ENCODE measurements around the gene HAPSTR1. TPM values are rescaled to one million over a fixed set of nuclear protein-coding genes. Genes with fewer than 3 reads are reported as not detected.

HAPSTR1 gene
- total RNA-seq, 2 donors from 2014 or later = 81.5 to 82.3 TPM

- Mint-ChIP-seq H3K27ac (no peak overlapping the region), H3K4me1 (ENCODE audit: low read depth) (peaks cover 74% of the 10 kb centered on the region), H3K4me3 (no peak overlapping the region), H3K27me3 (ENCODE audit: low read depth) (no peaks in the 10 kb centered on the region), H3K9me3 (no peaks in the 10 kb centered on the region), H3K36me3 (ENCODE audit: insufficient read depth in 2 of 2) (peaks cover 3 to 10% of the 10 kb centered on the region in 2 donors)
- DNase-seq (no peak), ATAC-seq (replicated peaks in 1 of 2) (no peak)
Measured at GRCh38 chr16:9123401-9123800, 32.0 kb downstream of the HAPSTR1 start.

- Mint-ChIP-seq H3K9me3 (no peaks in the 10 kb centered on the region), H3K4me3 (no peak overlapping the region), H3K27ac (peak overlapping the region; percentile 68), H3K36me3 (ENCODE audit: insufficient read depth in 2 of 2) (peaks cover 3 to 10% of the 10 kb centered on the region in 2 donors), H3K4me1 (ENCODE audit: low read depth) (peaks cover 77% of the 10 kb centered on the region), H3K27me3 (ENCODE audit: low read depth) (no peaks in the 10 kb centered on the region)
- DNase-seq (peak; percentile 25 to 40), ATAC-seq (replicated peaks in 1 of 2) (peak in 1 of 2 donors; percentile 16)
Measured at GRCh38 chr16:9123871-9124270, 32.4 kb downstream of the HAPSTR1 start.

GRCh38 chr16:9124444-9124843 lies 33.0 kb downstream of the HAPSTR1 start:
- H3K4me1 Mint-ChIP-seq (ENCODE audit: low read depth) = peaks cover 75% of the 10 kb centered on the region
- DNase-seq (no peak), ATAC-seq (replicated peaks in 1 of 2) (no peak)
- no peaks in the 10 kb centered on the region for H3K9me3 Mint-ChIP-seq
- H3K4me3 Mint-ChIP-seq = no peak overlapping the region
- peak overlapping the region; percentile 59 for H3K27ac Mint-ChIP-seq
- no peaks in the 10 kb centered on the region for H3K27me3 Mint-ChIP-seq (ENCODE audit: low read depth)
- peaks cover 3 to 10% of the 10 kb centered on the region in 2 donors for H3K36me3 Mint-ChIP-seq (ENCODE audit: insufficient read depth in 2 of 2)

- Mint-ChIP-seq H3K4me3 (peak overlapping the region in 1 of 2 donors; percentile 27), H3K27ac (peak overlapping the region; percentile 59), H3K36me3 (ENCODE audit: insufficient read depth in 2 of 2) (peaks cover 2 to 8% of the 10 kb centered on the region in 2 donors), H3K27me3 (ENCODE audit: low read depth) (no peaks in the 10 kb centered on the region), H3K4me1 (ENCODE audit: low read depth) (peaks cover 69% of the 10 kb centered on the region), H3K9me3 (no peaks in the 10 kb centered on the region)
- DNase-seq (no peak), ATAC-seq (replicated peaks in 1 of 2) (no peak)
Measured at GRCh38 chr16:9124908-9125584, 33.6 kb downstream of the HAPSTR1 start.

GRCh38 chr16:9125658-9126505 lies 34.4 kb downstream of the HAPSTR1 start:
- no peak for ATAC-seq (replicated peaks in 1 of 2)
- peak overlapping the region; percentile 65 to 66 for H3K4me3 Mint-ChIP-seq
- H3K4me1 Mint-ChIP-seq (ENCODE audit: low read depth) = peaks cover 67% of the 10 kb centered on the region
- H3K36me3 Mint-ChIP-seq (ENCODE audit: insufficient read depth in 2 of 2) = peaks cover 2 to 4% of the 10 kb centered on the region in 2 donors
- no peaks in the 10 kb centered on the region for H3K27me3 Mint-ChIP-seq (ENCODE audit: low read depth)
- peak overlapping the region; percentile 44 for H3K27ac Mint-ChIP-seq
- no peak for DNase-seq
- H3K9me3 Mint-ChIP-seq = no peaks in the 10 kb centered on the region

- DNase-seq (no peak), ATAC-seq (replicated peaks in 1 of 2) (no peak)
- Mint-ChIP-seq H3K27ac (peak overlapping the region; percentile 44), H3K4me1 (ENCODE audit: low read depth) (peaks cover 67% of the 10 kb centered on the region), H3K27me3 (ENCODE audit: low read depth) (no peaks in the 10 kb centered on the region), H3K4me3 (peak overlapping the region; percentile 65 to 66), H3K9me3 (no peaks in the 10 kb centered on the region), H3K36me3 (ENCODE audit: insufficient read depth in 2 of 2) (peaks cover 2 to 3% of the 10 kb centered on the region in 2 donors)
Measured at GRCh38 chr16:9126609-9127008, 35.2 kb downstream of the HAPSTR1 start.

GRCh38 chr16:9128346-9129342 lies 37.2 kb downstream of the HAPSTR1 start:
- Mint-ChIP-seq H3K27me3 (ENCODE audit: low read depth) (no peaks in the 10 kb centered on the region), H3K9me3 (no peaks in the 10 kb centered on the region), H3K4me3 (peak overlapping the region; percentile 51 to 65), H3K36me3 (ENCODE audit: insufficient read depth in 2 of 2) (peaks cover 0 to 3% of the 10 kb centered on the region in 2 donors), H3K4me1 (ENCODE audit: low read depth) (peaks cover 50% of the 10 kb centered on the region), H3K27ac (peak overlapping the region; percentile 58)
- ATAC-seq (replicated peaks in 1 of 2) (no peak), DNase-seq (no peak)

- H3K4me3 Mint-ChIP-seq = no peak overlapping the region
- H3K36me3 Mint-ChIP-seq (ENCODE audit: insufficient read depth in 2 of 2) = no peaks in the 10 kb centered on the region
- peaks cover 7% of the 10 kb centered on the region for H3K27me3 Mint-ChIP-seq (ENCODE audit: low read depth)
- no peak for ATAC-seq (replicated peaks in 1 of 2)
- H3K9me3 Mint-ChIP-seq = no peaks in the 10 kb centered on the region
- DNase-seq = no peak
- no peak overlapping the region for H3K27ac Mint-ChIP-seq
- peaks cover 17% of the 10 kb centered on the region for H3K4me1 Mint-ChIP-seq (ENCODE audit: low read depth)
Measured at GRCh38 chr16:9134306-9134705, 42.9 kb downstream of the HAPSTR1 start.

GRCh38 chr16:9134739-9135138 lies 43.3 kb downstream of the HAPSTR1 start:
- Mint-ChIP-seq H3K4me1 (ENCODE audit: low read depth) (peaks cover 21% of the 10 kb centered on the region), H3K27ac (no peak overlapping the region), H3K27me3 (ENCODE audit: low read depth) (peaks cover 9% of the 10 kb centered on the region), H3K4me3 (no peak overlapping the region), H3K36me3 (ENCODE audit: insufficient read depth in 2 of 2) (no peaks in the 10 kb centered on the region), H3K9me3 (no peaks in the 10 kb centered on the region)
- DNase-seq (peak; percentile 68 to 70), ATAC-seq (replicated peaks in 1 of 2) (peak; percentile 80 to 81)

GRCh38 chr16:9135797-9136196 lies 44.4 kb downstream of the HAPSTR1 start:
- Mint-ChIP-seq H3K27me3 (ENCODE audit: low read depth) (peaks cover 15% of the 10 kb centered on the region), H3K4me3 (no peak overlapping the region), H3K36me3 (ENCODE audit: insufficient read depth in 2 of 2) (no peaks in the 10 kb centered on the region), H3K4me1 (ENCODE audit: low read depth) (peaks cover 26% of the 10 kb centered on the region), H3K9me3 (no peaks in the 10 kb centered on the region), H3K27ac (no peak overlapping the region)
- DNase-seq = no peak
- ATAC-seq (replicated peaks in 1 of 2) = peak in 1 of 2 donors; percentile 22

- H3K4me1 Mint-ChIP-seq (ENCODE audit: low read depth) = peaks cover 26% of the 10 kb centered on the region
- DNase-seq (no peak), ATAC-seq (replicated peaks in 1 of 2) (no peak)
- H3K4me3 Mint-ChIP-seq = no peak overlapping the region
- no peaks in the 10 kb centered on the region for H3K36me3 Mint-ChIP-seq (ENCODE audit: insufficient read depth in 2 of 2)
- H3K27ac Mint-ChIP-seq = no peak overlapping the region
- H3K9me3 Mint-ChIP-seq = no peaks in the 10 kb centered on the region
- H3K27me3 Mint-ChIP-seq (ENCODE audit: low read depth) = peaks cover 15% of the 10 kb centered on the region
Measured at GRCh38 chr16:9136596-9136995, 45.2 kb downstream of the HAPSTR1 start.

- no peak for DNase-seq
- ATAC-seq (replicated peaks in 1 of 2) = no peak
- Mint-ChIP-seq H3K4me3 (no peak overlapping the region), H3K27me3 (ENCODE audit: low read depth) (peaks cover 15% of the 10 kb centered on the region), H3K27ac (no peak overlapping the region), H3K4me1 (ENCODE audit: low read depth) (peaks cover 26% of the 10 kb centered on the region), H3K9me3 (no peaks in the 10 kb centered on the region), H3K36me3 (ENCODE audit: insufficient read depth in 2 of 2) (no peaks in the 10 kb centered on the region)
Measured at GRCh38 chr16:9138021-9138680, 46.7 kb downstream of the HAPSTR1 start.

Measured in activated T-cell treated with anti-CD3 and anti-CD28 coated beads, Interleukin-2, amount 50 U/mL, for 72 hours (primary cell).